Ovary (tissue), 9 donors: ENCODE measurements around the gene COL13A1. TPM values are rescaled to one million over a fixed set of nuclear protein-coding genes. Genes with fewer than 3 reads are reported as not detected.

Source experiments
- DNase-seq, 5 donors: peaks; one replicate each; pipeline ENCODE4 v3.0.0-alpha.2; 2019 to 2020
- H3K27ac ChIP-seq, 2 donors: fragments of 200-600 bp; one replicate each; pipeline versions ENCODE4 v1.5.1 to v1.8.0; 2019 to 2022
- H3K27me3 ChIP-seq: fragments of 200-600 bp; one replicate; pipeline ENCODE4 v1.8.0; 2022
- H3K36me3 ChIP-seq: fragments of 200-600 bp; sonication (generic); one replicate; pipeline ENCODE4 v1.5.1; 2019
- H3K4me1 ChIP-seq: one replicate; pipeline ENCODE4 v1.8.1; 2013; ENCODE audit warnings: mild to moderate bottlenecking, moderate library complexity; ENCODE audit not compliant: insufficient read depth
- H3K4me3 ChIP-seq: fragments of 200-600 bp; sonication (generic); one replicate; pipeline ENCODE4 v1.5.1; 2017
- H3K9me3 ChIP-seq, 2 donors: fragments of 200-600 bp in 1 of 2; sonication (generic) in 1 of 2; one replicate each; pipeline versions ENCODE4 v1.5.1 to v1.8.1; 2013 to 2019; ENCODE audit warnings: mild to moderate bottlenecking in 1 of 2, moderate library complexity in 1 of 2
- EP300 ChIP-seq: sonication (generic); formaldehyde crosslinking; IDR thresholded peaks from one replicate; pipeline ENCODE4 v1.6.1; 2017; ENCODE audit warnings: antibody characterized with exemption
- POLR2A ChIP-seq: fragments of 450-650 bp; IDR thresholded peaks from one replicate; pipeline ENCODE4 v1.6.1; 2017; ENCODE audit warnings: antibody characterized with exemption, mild to moderate bottlenecking, moderate library complexity
- WGBS, 3 donors: extraction: QIAGEN DNeasy Blood & Tissue Kit in 1 of 3; methylation state at CpG; one replicate each; pipeline versions ENCODE4 v1.1.5 to v1.1.7; 2013 to 2017; 5-methylcytosine and 5-hydroxymethylcytosine counted together
- intact Hi-C, 4 donors: fragments of 100-400 bp; cut with DNase I; formaldehyde crosslinking; loops; one replicate each; pipeline versions ENCODE4 v1.11.0 to v1.15.1; 2022 to 2023
- polyA plus RNA-seq, 2 donors: library from polyadenylated mRNA; stranded (reverse); fragments of 200-250 nt in 1 of 2; fragments of 350-450 nt in 1 of 2; fragmentation: Illumina TruSeq in 1 of 2; extraction: RNeasy Lipid Tissue Mini Kit (QIAGEN cat#74804) in 1 of 2; gene quantifications; one replicate each; pipeline ENCODE4 v1.2.3, GENCODE V29; 2013 to 2014
- total RNA-seq, 7 donors: library from RNA; depleted of rRNA in 2 of 7; stranded (reverse); fragments of >200 nt in 2 of 7; fragmentation: NEBNext Ultra II Directional in 3 of 7; extraction: Animal tissue kit (Norgen Biotek cat#: 25700) in 3 of 7; gene quantifications; one replicate each; pipeline versions ENCODE4 v1.1.0 to v1.2.4, GENCODE V29; 2016 to 2023
- TF ChIP-seq, protein P1 (sequence below), 3 donors: fragments of 450-650 bp in 2 of 3; fragments of 200-600 bp in 1 of 3; IDR thresholded peaks; one replicate each; pipeline versions ENCODE4 v1.5.1 to v1.8.0; 2016 to 2022; ENCODE audit warnings: antibody characterized with exemption in 3 of 3, mild to moderate bottlenecking in 1 of 3
- donor health status: DM: no; HTN: no; CAD: no; lungs with moderate emphysema.
- donor health status: DM: no; HTN: no; CAD: no.
- donor health status: Bipolar disorder and iron deficiency.
- donor health status: DM: yes; HTN: yes; CAD: no.
- donor health status: DM: no; HTN: no; CAD: no.
- donor health status: DM: yes; HTN: yes; CAD: no.

COL13A1 gene
- total and polyA plus RNA-seq, 9 donors: 0.48 to 3.1 (median 1.1) TPM

DNA sequence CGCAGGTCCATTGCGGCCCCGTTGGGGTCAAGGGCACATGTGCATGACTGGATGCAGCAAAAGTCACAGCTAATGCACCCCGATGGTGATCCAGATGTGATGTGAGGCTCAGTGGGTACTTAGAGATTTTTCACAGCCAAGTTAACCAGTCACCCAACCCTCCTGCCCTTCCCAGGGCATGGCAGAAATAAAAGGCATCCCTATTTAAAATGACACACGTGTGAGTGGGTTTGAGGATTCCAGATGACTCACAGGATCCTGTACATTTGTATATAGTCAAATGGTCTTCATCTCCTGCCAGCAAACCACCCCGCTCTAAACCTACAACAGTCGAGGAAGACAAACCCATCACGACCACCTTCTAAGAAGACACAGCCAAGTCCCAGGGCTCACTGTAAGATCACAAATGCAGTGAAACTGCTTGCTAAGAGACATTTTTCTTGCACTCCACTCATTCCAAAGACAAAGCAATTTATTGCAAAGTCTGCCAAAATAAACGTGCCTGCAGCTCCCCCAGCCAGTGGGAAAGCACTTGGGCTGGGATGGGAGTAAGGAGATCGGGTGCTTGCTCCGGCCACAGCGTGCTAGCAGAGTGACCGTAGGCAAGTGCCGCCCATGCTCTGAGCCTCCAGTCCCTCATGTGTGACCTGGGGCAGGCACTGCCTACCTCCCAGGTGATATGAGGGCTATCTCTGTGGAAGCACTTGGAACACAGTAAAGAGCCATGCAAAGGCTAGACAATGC, 164.4 kb downstream of the COL13A1 start:
- 27 to 39% (median 30%) methylated on average over 14 of the region's 14 CpGs for WGBS, 3 donors
- intact Hi-C loops: no loop called here

DNA sequence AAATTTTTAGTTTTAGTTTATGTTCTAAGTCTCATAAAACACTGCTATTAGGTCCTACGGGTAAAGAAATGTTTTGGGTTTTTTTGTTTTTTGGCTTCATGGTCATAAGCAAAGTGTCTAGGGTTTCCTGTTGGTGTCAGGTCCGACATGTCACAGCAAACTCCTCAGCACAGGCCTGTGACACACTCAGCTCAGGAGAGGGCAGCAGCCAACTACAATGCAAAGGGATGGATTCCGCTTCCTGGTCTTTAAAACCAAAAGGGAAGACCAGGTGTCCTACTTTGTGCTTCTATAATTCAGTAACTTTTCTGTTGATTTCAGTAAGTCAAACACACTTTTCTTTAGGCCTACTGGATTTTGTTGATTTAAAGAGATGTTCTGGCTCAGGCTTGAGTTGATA, 167.1 kb downstream of the COL13A1 start:
- no peak for DNase-seq
- no peaks in the 10 kb centered on the region for H3K36me3 ChIP-seq
- no peak overlapping the region for H3K4me3 ChIP-seq
- no peak overlapping the region for H3K27ac ChIP-seq
- H3K4me1 ChIP-seq: no peaks in the 10 kb centered on the region
- WGBS, 3 donors: 47 to 60% (median 59%) methylated on average over 3 of the region's 3 CpGs
- no peak for TF ChIP-seq EP300
- TF ChIP-seq, protein P1, sequence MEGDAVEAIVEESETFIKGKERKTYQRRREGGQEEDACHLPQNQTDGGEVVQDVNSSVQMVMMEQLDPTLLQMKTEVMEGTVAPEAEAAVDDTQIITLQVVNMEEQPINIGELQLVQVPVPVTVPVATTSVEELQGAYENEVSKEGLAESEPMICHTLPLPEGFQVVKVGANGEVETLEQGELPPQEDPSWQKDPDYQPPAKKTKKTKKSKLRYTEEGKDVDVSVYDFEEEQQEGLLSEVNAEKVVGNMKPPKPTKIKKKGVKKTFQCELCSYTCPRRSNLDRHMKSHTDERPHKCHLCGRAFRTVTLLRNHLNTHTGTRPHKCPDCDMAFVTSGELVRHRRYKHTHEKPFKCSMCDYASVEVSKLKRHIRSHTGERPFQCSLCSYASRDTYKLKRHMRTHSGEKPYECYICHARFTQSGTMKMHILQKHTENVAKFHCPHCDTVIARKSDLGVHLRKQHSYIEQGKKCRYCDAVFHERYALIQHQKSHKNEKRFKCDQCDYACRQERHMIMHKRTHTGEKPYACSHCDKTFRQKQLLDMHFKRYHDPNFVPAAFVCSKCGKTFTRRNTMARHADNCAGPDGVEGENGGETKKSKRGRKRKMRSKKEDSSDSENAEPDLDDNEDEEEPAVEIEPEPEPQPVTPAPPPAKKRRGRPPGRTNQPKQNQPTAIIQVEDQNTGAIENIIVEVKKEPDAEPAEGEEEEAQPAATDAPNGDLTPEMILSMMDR (IDR thresholded peaks at IDR 0.05): no peak
- no peak for TF ChIP-seq POLR2A
- H3K27me3 ChIP-seq: no peaks in the 10 kb centered on the region
- H3K9me3 ChIP-seq: no peaks in the 10 kb centered on the region
- intact Hi-C loops: no loop called here

More for the DNA sequence above, 164.4 kb downstream of the COL13A1 start:
- H3K36me3 ChIP-seq: no peaks in the 10 kb centered on the region
- DNase-seq: no peak
- H3K9me3 ChIP-seq: no peaks in the 10 kb centered on the region
- H3K4me1 ChIP-seq: no peaks in the 10 kb centered on the region
- no peak overlapping the region for H3K27ac ChIP-seq
- no peaks in the 10 kb centered on the region for H3K27me3 ChIP-seq
- H3K4me3 ChIP-seq: no peak overlapping the region
- TF ChIP-seq EP300: no peak
- TF ChIP-seq, protein P1 (IDR thresholded peaks at IDR 0.05): no peak
- TF ChIP-seq POLR2A: no peak

DNA sequence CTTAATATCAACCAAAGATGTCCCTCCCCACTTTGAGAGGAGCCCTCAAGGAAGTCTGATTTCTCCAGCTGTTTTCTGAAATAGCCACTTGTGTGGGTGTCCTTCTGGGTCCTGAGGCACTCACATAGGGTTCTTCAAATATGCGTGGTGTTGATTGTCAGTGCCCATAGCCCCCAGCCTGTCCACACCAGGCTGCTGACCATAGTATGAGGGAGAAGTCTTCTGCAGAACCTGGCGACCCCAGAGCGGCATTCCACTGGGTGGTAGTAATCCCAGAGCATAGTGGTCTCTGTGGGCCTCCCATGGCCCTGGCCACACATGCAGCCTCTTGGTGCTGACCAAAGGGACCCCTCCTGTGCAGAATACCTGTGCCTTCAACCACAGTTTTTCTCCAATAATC, 168.3 kb downstream of the COL13A1 start:
- no peak overlapping the region for H3K4me3 ChIP-seq
- H3K27ac ChIP-seq: no peak overlapping the region
- no peak for TF ChIP-seq EP300
- TF ChIP-seq, protein P1 (IDR thresholded peaks at IDR 0.05): no peak
- TF ChIP-seq POLR2A: no peak
- 80 to 89% (median 82%) methylated on average over 3 of the region's 3 CpGs for WGBS, 3 donors
- H3K9me3 ChIP-seq: no peaks in the 10 kb centered on the region
- no peaks in the 10 kb centered on the region for H3K27me3 ChIP-seq
- no peaks in the 10 kb centered on the region for H3K4me1 ChIP-seq
- no peaks in the 10 kb centered on the region for H3K36me3 ChIP-seq
- DNase-seq: no peak
- intact Hi-C loops: no loop called here

DNA sequence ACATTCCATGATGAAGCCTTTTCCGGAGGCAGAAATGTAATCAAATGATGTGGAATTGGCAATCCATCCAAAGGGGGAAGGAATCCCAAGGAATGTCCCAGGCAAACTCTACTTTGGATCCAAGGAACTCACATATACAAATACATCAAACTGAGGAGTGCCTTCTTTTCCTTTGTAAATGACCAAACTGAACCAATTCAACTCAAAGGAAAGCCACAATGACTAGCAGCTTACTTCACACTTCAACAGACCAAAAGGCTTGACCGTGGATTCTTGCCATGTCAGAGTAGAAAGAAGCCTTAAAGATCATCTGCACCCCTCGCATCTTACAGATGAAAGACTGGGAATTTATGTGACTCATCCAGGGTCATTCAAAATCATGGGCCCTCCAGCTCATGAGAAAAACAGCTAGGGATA, 171.3 kb downstream of the COL13A1 start:
- no peak for DNase-seq
- no peak overlapping the region for H3K27ac ChIP-seq
- WGBS, 3 donors: 54 to 67% (median 62%) methylated on average over 3 of the region's 3 CpGs

More for the DNA sequence above, 171.3 kb downstream of the COL13A1 start:
- Histone ChIP-seq H3K36me3 (no peaks in the 10 kb centered on the region), H3K27me3 (no peaks in the 10 kb centered on the region), H3K4me3 (no peak overlapping the region), H3K9me3 (no peaks in the 10 kb centered on the region), H3K4me1 (no peaks in the 10 kb centered on the region)
- intact Hi-C loops: no loop called here
- TF ChIP-seq EP300 (no peak), POLR2A (no peak)
- TF ChIP-seq, protein P1 (IDR thresholded peaks at IDR 0.05): no peak
